ENCODE measurements around the gene EPAS1. TPM values are rescaled to one million over a fixed set of nuclear protein-coding genes. Genes with fewer than 3 reads are reported as not detected.

EPAS1 gene
- total and polyA plus RNA-seq, 2 of the 8 experiments (the other 6 are each of a cell fraction or from before 2014, with no cell fraction given) = 2.0 to 4.9 TPM

GRCh38 chr2:46383784-46384456 lies 86.7 kb downstream of the EPAS1 start:
- ChIA-PET CTCF (ENCODE audit: partially characterized antibody) (interaction anchor here (0.7 to 2.7 kb wide), 3 partner anchors 9 to 28 kb away, joined by 3 to 10 read pairs (median 3); no protein-coding TSS in a partner anchor), POLR2A (ENCODE audit: partially characterized antibody) (no interaction called here)
- Histone ChIP-seq H2AFZ (ENCODE audit: low read length) (no peak overlapping the region), H4K8ac (ENCODE audit: extremely low read depth, insufficient read depth, low read length) (no peak overlapping the region), H2BK5ac (ENCODE audit: low read depth, low read length) (no peak overlapping the region), H3K23me2 (ENCODE audit: low read depth, low read length) (no peaks in the 10 kb centered on the region), H3K14ac (ENCODE audit: insufficient read length) (no peak overlapping the region), H2BK12ac (ENCODE audit: low read depth, low read length) (no peak overlapping the region), H2BK15ac (ENCODE audit: low read length) (no peak overlapping the region), H3K9ac (replicated peaks in 1 of 4; ENCODE audit: extremely low read depth in 1 of 4, low read depth in 3 of 4, low read length in 3 of 4) (no peak overlapping the region), H3K27ac (ENCODE audit: low read depth, low read length) (no peak overlapping the region), H4K91ac (replicated peaks; ENCODE audit: insufficient read length, low read length) (no peak overlapping the region), H3K23ac (ENCODE audit: insufficient read length) (no peak overlapping the region), H3K36me3 (ENCODE audit: control insufficient read depth in 2 of 4, insufficient read depth in 4 of 4, low read length in 3 of 4) (no peaks in the 10 kb centered on the region), H2BK20ac (ENCODE audit: low read length) (no peak overlapping the region), H3K4me2 (ENCODE audit: insufficient read depth in 1 of 2, low read depth in 2 of 2, low read length in 2 of 2) (no peak overlapping the region), H3K18ac (ENCODE audit: extremely low read depth, low read length) (no peak overlapping the region), H3K4me3 (ENCODE audit: extremely low read depth in 1 of 4, insufficient read depth in 2 of 4, low read depth in 3 of 4, low read length in 4 of 4) (no peak overlapping the region), H3K4me1 (replicated peaks in 1 of 4; ENCODE audit: control insufficient read depth in 3 of 4, insufficient read depth in 4 of 4, low read length in 3 of 4) (no peaks in the 10 kb centered on the region), H2BK120ac (replicated peaks; ENCODE audit: low read depth, low read length) (no peak overlapping the region), H3K79me1 (ENCODE audit: low read depth, low read length) (no peaks in the 10 kb centered on the region), H4K20me1 (replicated peaks in 1 of 2; ENCODE audit: control insufficient read depth in 1 of 2, insufficient read depth in 2 of 2, low read length in 2 of 2) (no peaks in the 10 kb centered on the region), H2AK5ac (ENCODE audit: low read depth, low read length) (no peak overlapping the region), H3K79me2 (ENCODE audit: control insufficient read depth in 1 of 2, insufficient read depth in 2 of 2, low read length in 2 of 2) (no peaks in the 10 kb centered on the region), H4K5ac (ENCODE audit: insufficient read length, low read depth, low read length) (no peak overlapping the region), H3K9me3 (ENCODE audit: insufficient read depth in 2 of 2, low read depth in 1 of 2, low read length in 1 of 2) (no peaks in the 10 kb centered on the region), H3K27me3 (replicated peaks in 1 of 4; ENCODE audit: control insufficient read depth in 3 of 4, extremely low read depth in 1 of 4, insufficient read depth in 3 of 4, low read length in 3 of 4) (no peaks in the 10 kb centered on the region; a peak in 1 of 7 replicates), H3K4ac (replicated peaks; ENCODE audit: insufficient read length, low read depth, low read length) (no peak overlapping the region), H3K56ac (replicated peaks; ENCODE audit: insufficient read length, low read depth, low read length) (no peak overlapping the region)
- DNase-seq (ENCODE audit: low read depth in 1 of 2, low spot score in 2 of 2) (no peak), FAIRE-seq (no peak)
- 81% methylated on average over 9 of the region's 9 CpGs; no CpG with 5 or more reads in 1 of the 2 experiments for WGBS, 2 experiments (ENCODE audit: extremely low coverage in 1 of 2, insufficient coverage in 1 of 2, insufficient read length in 1 of 2, insufficient replicate concordance in 2 of 2, low coverage in 1 of 2, low lambda C conversion rate in 2 of 2, missing lambda C conversion rate in 1 of 2)
- TF ChIP-seq RNF2 (IDR thresholded peaks at IDR 0.05; ENCODE audit: borderline replicate concordance, low read depth, low read length, missing control alignments, poor library complexity, severe bottlenecking) (no peak), USF2 (IDR thresholded peaks at IDR 0.05; ENCODE audit: low read length) (no peak), KDM4A (IDR thresholded peaks at IDR 0.05; ENCODE audit: low read depth, low read length, severe bottlenecking) (no peak), POLR2A (IDR thresholded peaks at IDR 0.05; ENCODE audit: control extremely low read depth in 1 of 2, low read depth in 2 of 2, low read length in 2 of 2) (no peak), EGR1 (IDR thresholded peaks at IDR 0.05; ENCODE audit: borderline replicate concordance, low read depth, low read length) (no peak), SAP30 (IDR thresholded peaks at IDR 0.05; ENCODE audit: insufficient read depth, insufficient replicate concordance, low read length) (no peak), MAX (IDR thresholded peaks at IDR 0.05) (no peak), ATF2 (IDR thresholded peaks at IDR 0.05; ENCODE audit: low read length) (no peak), SP1 (IDR thresholded peaks at IDR 0.05; ENCODE audit: low read depth, low read length) (no peak)
